ENCODE results near the gene SMAD2. TPM values are rescaled to one million over a fixed set of nuclear protein-coding genes. Genes with fewer than 3 reads are reported as not detected.

The SMAD2 gene
- total and polyA plus RNA-seq, 9 of the 15 experiments (the other 6 are each of a cell fraction or from before 2014, with no cell fraction given): 9.2 to 49.6 (median 33.7) TPM

- no peaks in the 10 kb centered on the region for H4K20me1 ChIP-seq (replicated peaks; ENCODE audit: control insufficient read depth, insufficient read depth, low read length)
- H2AFZ ChIP-seq (ENCODE audit: low read depth, low read length): no peak overlapping the region
- H3K4me2 ChIP-seq (ENCODE audit: insufficient read depth, low read length): no peak overlapping the region
- H3K9me1 ChIP-seq (ENCODE audit: control insufficient read depth, insufficient read depth, low read length): no peaks in the 10 kb centered on the region
- DNase-seq (ENCODE audit: extremely low read depth in 1 of 4, low spot score in 3 of 4) (no peak), ATAC-seq (no peak), FAIRE-seq (no peak)
- POLR2A ChIA-PET: no interaction called here
- H3K79me2 ChIP-seq (ENCODE audit: control insufficient read depth, insufficient read depth, low read length): peaks cover 3% of the 10 kb centered on the region; the same call in 2 of the 3 replicates
- peaks cover 24% of the 10 kb centered on the region for H3K36me3 ChIP-seq (ENCODE audit: control insufficient read depth, insufficient read depth, low read length)
- intact Hi-C loops (cut with micrococcal nuclease) (no loop called here), in situ Hi-C loops (cut with MboI) (no loop called here)
- no TSS peak for BruUV-seq (replicated peaks)
- no peak overlapping the region for H3K4me3 ChIP-seq
- no peak overlapping the region for H3K27ac ChIP-seq (ENCODE audit: extremely low read depth, low read depth, low read length)
- H3K27me3 ChIP-seq (ENCODE audit: control insufficient read depth in 2 of 2, insufficient read depth in 2 of 2, low read length in 2 of 2): no peaks in the 10 kb centered on the region
- no peak overlapping the region for H3K9ac ChIP-seq (ENCODE audit: insufficient read depth in 1 of 2, low read depth in 2 of 2, low read length in 2 of 2)
- no peaks in the 10 kb centered on the region; a peak in 1 of 5 replicates for H3K4me1 ChIP-seq (replicated peaks in 1 of 2; ENCODE audit: control insufficient read depth in 2 of 2, insufficient read depth in 2 of 2, low read length in 2 of 2)
- no peaks in the 10 kb centered on the region for H3K9me3 ChIP-seq (replicated peaks; ENCODE audit: control insufficient read depth, insufficient read depth, low read depth, low read length)
- WGBS (ENCODE audit: insufficient coverage, low coverage, missing lambda C conversion rate): 75% methylated on average over 2 of the region's 3 CpGs
- no peak for TF ChIP-seq ASH1L (IDR thresholded peaks at IDR 0.05; ENCODE audit: borderline replicate concordance, low read depth, partially characterized antibody)
- TF ChIP-seq ZSCAN29 (IDR thresholded peaks at IDR 0.05): no peak
- TF ChIP-seq BDP1 (IDR thresholded peaks at IDR 0.05; ENCODE audit: insufficient read depth, insufficient read length): no peak
- TF ChIP-seq CBFA2T3 (IDR thresholded peaks at IDR 0.05): no peak
- no peak for TF ChIP-seq SRSF7 (optimal IDR thresholded peaks at IDR 0.05; ENCODE audit: low read depth, low read length)
- TF ChIP-seq ZNF133 (CRISPR knock-in tag; IDR thresholded peaks at IDR 0.05): no peak
- no peak for TF ChIP-seq POLR2AphosphoS5 (IDR thresholded peaks at IDR 0.05; ENCODE audit: control insufficient read depth, insufficient read depth, low read depth, low read length)
- TF ChIP-seq IRF1 (CRISPR knock-in tag; IDR thresholded peaks at IDR 0.05; ENCODE audit: borderline replicate concordance): no peak
- no peak for TF ChIP-seq ZNF124 (CRISPR knock-in tag; IDR thresholded peaks at IDR 0.05)
- CTCF ChIA-PET (ENCODE audit: low intra/inter-chr PET ratio): interaction anchor here (0.6 kb wide), 1 partner anchor 78 kb away, joined by 5 read pairs; no protein-coding TSS in a partner anchor
Observed at GRCh38 chr18:47881042-47881441, 49.4 kb downstream of the SMAD2 start.
